Esophagus muscularis mucosa (tissue), 4 donors: ENCODE measurements around the gene PARN.

ENCODE experiments used
- EP300 ChIP-seq: sonication (generic); formaldehyde crosslinking; IDR thresholded peaks from one replicate; pipeline ENCODE4 v1.6.1; 2017; ENCODE audit warnings: antibody characterized with exemption
- POLR2A ChIP-seq: fragments of 450-650 bp; IDR thresholded peaks from one replicate; pipeline ENCODE4 v1.6.1; 2017; ENCODE audit warnings: antibody characterized with exemption, moderate library complexity, mild to moderate bottlenecking, low read depth
- POLR2AphosphoS5 ChIP-seq, 2 donors: sonication (generic); formaldehyde crosslinking; IDR thresholded peaks; one replicate each; pipeline ENCODE4 v1.6.1; 2017; ENCODE audit warnings: antibody characterized with exemption in 2 of 2
- TF ChIP-seq, protein P1 (sequence below), 3 experiments: fragments of 200-600 bp in 2 of 3; fragments of 450-650 bp in 1 of 3; sonication (generic) in 2 of 3; IDR thresholded peaks; one replicate each; pipeline ENCODE4 v1.5.1; 2017 to 2019; ENCODE audit warnings: antibody characterized with exemption in 3 of 3, mild to moderate bottlenecking in 2 of 3, moderate library complexity in 1 of 3

DNA sequence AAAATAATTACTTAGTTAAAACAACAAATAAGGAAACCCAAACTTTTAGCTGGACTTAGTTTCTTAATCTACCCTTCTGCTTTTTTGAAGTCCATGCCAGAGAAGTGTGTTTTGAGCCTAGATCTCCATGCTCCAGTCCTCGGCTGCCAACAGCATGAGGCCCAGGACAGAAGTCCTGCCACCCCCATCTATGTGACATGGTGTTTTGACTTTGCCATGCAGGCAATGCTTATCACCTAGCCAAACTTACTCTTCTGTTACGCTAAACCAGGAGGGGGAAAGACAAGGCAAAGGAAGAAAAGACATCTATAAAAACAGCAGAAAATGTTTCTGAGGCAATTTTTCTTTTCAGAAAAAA, 119.5 kb downstream of the PARN start:
- TF ChIP-seq POLR2A: no peak
- TF ChIP-seq, protein P1, sequence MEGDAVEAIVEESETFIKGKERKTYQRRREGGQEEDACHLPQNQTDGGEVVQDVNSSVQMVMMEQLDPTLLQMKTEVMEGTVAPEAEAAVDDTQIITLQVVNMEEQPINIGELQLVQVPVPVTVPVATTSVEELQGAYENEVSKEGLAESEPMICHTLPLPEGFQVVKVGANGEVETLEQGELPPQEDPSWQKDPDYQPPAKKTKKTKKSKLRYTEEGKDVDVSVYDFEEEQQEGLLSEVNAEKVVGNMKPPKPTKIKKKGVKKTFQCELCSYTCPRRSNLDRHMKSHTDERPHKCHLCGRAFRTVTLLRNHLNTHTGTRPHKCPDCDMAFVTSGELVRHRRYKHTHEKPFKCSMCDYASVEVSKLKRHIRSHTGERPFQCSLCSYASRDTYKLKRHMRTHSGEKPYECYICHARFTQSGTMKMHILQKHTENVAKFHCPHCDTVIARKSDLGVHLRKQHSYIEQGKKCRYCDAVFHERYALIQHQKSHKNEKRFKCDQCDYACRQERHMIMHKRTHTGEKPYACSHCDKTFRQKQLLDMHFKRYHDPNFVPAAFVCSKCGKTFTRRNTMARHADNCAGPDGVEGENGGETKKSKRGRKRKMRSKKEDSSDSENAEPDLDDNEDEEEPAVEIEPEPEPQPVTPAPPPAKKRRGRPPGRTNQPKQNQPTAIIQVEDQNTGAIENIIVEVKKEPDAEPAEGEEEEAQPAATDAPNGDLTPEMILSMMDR (IDR thresholded peaks at IDR 0.05): no peak
- TF ChIP-seq EP300: no peak
- no peak for TF ChIP-seq POLR2AphosphoS5 (IDR thresholded peaks at IDR 0.05)
